Measurements from ENCODE around the gene SLC22A17.
"Not testable (repeated sequence)": the region's sequence is repeated elsewhere in the genome, so short reads cannot be mapped to it uniquely, and the experiment has no call there.

SLC22A17 gene

DNA sequence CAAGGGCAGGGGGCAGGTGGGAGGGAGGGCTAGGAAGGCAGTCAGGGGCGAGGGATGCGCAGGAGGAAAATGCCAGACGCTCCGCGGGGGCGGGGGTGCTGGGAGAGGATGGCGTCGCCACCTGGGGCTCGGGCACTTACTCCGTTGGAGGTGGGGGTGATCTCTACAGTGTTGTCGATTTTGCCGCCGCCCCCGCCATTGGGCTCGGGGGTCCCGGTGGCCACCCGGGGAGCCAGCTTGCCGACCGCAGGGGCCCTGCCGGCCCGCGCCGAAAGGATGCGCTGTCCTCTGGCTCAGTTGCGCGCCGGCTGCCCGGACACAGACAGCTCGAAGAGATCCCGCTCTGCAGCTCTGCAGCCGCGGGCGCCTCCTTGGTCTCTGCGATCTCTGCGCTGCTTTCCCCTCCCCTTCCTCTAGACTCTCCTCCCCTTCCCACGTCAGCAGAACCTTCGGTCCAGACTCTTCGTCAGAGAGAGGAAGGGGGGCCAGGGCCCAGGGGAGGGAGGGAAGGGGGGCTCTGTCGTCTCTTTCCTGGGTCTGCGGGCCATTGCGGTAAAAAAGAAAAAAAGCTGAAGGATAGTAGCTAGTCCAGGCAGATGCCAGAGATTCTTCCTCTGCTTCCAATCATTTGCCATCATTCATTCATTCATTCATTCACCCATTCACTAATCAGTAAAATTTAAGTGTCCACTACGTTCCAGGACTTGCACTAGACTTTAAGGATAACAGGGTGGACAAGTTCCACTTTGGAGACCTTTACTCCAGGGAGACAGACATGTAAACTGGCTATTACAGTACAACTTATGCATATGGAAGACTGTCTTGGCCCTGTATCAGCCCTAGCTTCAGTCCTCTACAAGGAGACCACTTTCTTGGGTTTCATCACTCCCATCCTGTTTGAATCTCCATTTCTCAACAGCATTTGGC, at the start of gene SLC22A17:
TSS of gene SLC22A17 (minus strand) at position 382 of the 927 bp plus-strand sequence.
- DNase-seq (ENCODE audit: insufficient read length, low spot score) (no peak), FAIRE-seq (no peak)

DNA sequence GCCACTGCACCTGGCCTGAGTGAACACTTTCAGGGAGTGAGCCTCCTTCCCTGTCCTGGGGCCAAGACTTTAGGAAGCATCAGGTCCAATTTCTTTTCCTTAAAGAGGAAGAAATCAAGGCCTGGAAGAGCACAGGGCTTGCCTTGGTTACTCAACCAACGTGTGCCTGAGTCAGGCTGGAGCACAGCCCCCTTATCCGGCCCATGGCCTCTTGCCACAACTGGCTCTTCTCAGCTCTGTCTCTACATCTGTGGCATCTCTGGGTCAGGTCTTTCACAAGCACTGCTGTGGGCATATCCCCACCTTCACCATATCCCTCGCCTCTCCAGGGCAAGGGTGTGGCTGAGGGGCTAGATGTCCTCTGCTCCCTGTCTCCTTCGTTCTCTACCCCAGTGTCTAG, 48.6 kb upstream of the SLC22A17 start:
- FAIRE-seq (no peak), DNase-seq (ENCODE audit: insufficient read length, low spot score) (no peak)

DNA sequence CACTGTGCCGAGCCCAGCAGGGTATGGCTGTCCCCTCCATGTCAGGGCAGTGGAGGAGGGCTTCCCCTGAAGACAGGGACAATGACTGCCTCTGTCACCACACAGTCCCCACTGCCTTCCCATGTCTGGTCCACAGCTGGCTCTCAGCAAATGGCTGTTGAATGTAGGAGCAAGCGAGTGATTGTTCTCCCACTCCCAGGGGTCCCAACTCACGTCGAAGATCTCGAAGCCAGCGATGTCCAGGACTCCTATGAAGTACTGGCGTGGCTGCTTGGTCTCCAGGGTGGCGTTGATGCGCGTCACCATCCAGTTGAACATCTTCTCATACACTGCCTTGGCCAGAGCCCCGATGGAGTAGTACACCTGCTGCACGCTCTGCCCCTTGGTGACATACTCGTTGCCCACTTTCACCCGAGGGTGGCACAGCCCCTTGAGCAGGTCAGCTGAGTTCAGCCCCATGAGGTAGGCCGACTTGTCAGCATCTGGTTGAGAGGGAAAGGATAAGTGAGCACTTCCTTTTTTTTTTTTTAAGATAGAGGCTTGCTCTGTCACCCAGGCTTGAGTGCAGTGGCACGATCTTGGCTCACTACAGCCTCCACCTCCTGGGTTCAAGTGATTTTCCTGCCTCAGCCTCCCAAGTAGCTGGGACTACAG, 47.9 kb upstream of the SLC22A17 start:
- not testable (repeated sequence) for DNase-seq (ENCODE audit: insufficient read length, low spot score); FAIRE-seq

DNA sequence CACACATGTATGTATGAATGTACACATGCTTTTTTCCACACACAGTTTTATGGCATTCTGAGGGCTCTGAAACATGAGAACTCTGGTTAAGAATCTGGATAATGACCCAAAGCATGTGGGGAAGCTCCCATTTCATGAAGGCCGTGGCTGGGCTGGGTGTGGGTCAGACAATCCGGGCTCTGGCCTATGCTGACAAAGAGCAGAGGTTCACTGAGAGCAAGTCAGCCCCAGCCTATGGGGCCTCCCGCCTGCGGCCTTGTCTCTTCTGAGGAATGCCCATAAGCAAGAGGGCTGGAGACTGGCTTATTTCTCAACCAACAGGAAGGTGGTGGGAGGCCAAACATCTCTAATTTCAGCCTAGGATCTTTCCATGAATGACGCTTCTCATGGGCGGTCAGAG, 46.9 kb upstream of the SLC22A17 start:
- FAIRE-seq (no peak), DNase-seq (ENCODE audit: insufficient read length, low spot score) (no peak)

DNA sequence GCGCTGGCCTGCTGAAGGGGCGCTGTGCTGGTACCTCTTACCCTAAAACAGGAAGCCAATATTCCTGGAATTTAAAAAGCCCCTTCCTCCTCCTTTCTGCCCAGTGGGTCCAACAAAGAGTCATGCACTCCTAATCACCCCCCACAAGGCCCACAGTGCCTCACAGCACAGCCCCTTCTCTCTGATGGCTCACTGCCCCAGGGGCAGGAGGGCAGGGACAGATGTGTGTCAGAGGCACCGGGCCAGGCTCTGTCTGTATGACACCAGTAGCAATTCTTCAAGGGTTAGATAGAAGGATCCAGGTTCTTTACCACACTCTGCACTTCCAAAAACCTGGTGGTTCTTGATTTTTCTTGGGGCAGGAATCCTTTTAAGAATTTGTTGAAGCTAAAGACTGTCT, 46.4 kb upstream of the SLC22A17 start:
- DNase-seq (ENCODE audit: insufficient read length, low spot score) (no peak), FAIRE-seq (no peak)

DNA sequence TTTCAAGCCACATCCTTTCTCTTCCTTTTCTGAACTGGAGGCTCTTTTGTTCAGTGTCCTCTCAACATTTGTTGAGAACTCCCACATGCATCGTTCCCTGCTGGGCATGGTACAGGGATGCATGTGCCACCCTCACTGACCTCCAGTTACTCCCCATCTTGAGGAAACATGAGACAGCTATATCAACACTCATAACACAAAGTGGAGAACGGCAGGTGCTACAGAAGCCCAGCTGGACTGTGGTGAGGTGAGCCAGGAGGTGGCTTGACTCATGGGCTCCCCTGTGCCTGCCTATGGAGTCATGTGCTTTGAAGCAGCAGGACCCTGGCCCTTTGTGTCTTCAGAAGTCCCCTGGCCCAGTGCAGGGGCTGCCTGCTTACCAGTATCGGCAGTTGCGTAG, 45.7 kb upstream of the SLC22A17 start:
- DNase-seq (ENCODE audit: insufficient read length, low spot score), result no peak
- FAIRE-seq, result no peak

DNA sequence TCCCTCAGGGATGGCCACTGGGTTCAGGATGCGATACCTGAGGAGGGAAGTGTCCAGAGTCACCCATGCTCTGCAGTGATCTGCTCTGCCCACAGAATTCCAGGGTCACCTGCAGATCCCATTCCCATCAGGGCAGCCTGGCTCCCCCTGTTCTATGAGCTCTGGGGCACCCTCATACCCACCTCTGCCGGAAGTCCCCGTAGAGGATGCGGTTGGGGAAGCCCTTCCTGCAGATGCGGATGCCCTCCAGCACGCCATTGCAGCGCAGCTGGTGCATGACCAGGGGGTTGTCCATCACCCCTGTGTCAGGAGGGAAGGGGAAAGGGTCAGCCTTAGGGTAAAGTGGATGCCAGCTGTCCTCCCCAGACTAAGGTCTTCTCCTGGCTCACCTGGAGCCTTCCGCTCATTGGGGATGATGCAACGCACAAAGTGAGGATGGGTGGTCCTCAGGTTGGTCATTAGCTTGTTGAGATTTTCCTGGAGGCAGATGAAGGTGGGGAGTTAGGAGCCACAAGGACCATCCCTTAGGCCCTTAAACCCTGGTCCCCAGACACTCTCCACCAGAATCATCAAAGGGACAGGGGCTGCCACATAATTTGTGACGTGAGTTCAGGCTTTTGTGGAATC, 44.2 kb upstream of the SLC22A17 start:
- DNase-seq (ENCODE audit: insufficient read length, low spot score) (no peak), FAIRE-seq (no peak)

DNA sequence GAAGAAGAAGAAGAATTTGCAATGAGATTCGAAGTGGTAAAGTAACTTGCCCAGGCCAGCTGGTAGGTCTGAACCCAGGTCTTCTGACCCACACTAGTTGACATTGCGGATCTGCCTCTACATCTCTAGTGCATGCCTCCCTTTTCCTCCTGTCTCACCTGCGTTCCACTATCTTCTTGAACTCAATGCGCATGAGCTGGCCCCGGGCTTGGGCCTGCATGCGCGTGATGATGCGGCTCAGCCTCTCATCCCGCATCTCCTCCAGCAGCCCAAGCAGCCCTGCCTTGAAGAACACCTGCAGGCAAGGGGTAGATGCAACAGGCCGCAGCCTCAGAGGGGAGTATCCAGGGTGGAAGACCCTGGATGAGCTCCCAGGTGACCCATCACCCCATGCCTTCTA, 43.4 kb upstream of the SLC22A17 start:
- FAIRE-seq (no peak), DNase-seq (ENCODE audit: insufficient read length, low spot score) (no peak)

DNA sequence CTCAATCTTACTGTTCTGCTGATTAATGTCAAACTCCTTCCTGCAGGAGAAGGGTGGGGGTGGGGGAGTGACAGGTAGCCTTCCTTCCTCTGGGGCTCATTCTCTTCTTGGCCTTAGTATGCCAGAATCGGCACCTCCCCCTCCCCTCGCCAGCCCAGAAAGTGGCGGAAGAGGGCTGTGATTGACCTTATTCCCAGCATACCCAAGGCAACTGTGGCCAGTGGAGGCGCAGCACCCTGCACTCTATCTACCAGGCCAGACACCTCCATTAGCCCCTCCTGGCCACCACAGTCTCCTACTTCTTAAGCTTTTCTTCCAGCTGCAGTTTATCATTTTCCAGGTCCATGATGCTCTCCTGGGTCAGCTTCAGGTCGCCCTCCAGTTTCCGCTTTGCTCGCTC, 39.9 kb upstream of the SLC22A17 start:
- FAIRE-seq (no peak), DNase-seq (ENCODE audit: insufficient read length, low spot score) (no peak)

DNA sequence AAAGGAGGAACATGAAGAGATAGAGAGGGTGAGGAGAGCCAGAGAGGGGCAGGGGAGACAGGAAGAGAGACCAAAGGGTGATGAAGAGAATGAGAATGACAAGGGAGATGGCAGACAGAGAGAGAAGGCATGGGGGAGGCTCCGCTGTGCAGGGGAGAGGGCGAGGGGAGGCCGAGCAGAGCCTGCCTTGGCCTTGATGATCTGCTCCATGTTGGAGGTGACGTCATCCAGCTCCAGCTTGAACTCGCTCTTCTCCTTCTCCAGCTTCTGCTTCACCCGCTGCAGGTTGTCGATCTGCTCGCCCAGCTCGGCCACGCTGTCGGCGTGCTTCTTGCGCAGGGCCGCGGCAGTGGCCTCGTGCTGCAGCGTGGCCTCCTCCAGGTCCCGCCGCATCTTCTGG, 37.2 kb upstream of the SLC22A17 start:
- not testable (repeated sequence) for FAIRE-seq

DNA sequence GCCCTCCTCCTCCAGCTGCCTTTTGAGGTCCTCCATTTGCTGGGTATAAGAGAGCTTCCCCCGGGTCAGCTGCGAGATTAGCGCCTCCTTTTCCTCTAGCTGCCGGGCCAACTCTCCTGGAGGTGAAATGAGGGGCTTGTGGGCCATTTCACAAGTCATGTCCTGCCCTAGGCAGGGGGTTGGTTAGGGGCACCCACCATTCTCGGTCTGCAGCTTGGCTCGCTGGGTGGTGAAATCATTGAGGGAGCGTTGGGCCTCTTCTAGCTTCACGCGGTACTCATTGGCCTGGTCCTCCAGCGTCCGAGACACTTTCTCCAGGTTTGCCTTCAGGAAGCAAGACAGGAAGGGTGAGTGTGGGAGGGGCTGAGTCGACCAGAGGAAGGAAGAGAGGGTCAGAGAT, 36.7 kb upstream of the SLC22A17 start:
- no peak for DNase-seq (ENCODE audit: insufficient read length, low spot score)
- FAIRE-seq, result no peak

More for the DNA sequence above, 37.2 kb upstream of the SLC22A17 start:
- not testable (repeated sequence) for DNase-seq (ENCODE audit: insufficient read length, low spot score)

DNA sequence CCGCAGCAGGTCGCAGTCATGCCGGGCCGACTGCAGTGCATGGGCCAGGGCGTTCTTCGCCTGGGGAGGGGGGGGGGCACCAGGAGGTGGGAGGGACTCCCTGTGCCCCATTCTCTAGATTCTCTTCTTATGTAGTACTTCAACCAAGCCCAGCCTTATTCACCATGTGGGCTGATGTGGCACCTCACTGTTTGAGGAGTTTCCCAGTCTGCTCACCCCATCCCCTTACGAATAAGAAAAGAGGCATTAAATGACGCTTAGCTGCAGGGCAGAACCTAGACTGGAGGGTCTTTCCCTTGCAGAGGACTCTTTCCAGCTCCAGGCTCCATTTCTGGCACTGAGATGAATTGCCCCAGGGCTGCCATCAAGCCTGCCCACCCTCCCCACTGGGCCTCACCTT, 36.3 kb upstream of the SLC22A17 start:
- DNase-seq (ENCODE audit: insufficient read length, low spot score) (no peak), FAIRE-seq (no peak)

DNA sequence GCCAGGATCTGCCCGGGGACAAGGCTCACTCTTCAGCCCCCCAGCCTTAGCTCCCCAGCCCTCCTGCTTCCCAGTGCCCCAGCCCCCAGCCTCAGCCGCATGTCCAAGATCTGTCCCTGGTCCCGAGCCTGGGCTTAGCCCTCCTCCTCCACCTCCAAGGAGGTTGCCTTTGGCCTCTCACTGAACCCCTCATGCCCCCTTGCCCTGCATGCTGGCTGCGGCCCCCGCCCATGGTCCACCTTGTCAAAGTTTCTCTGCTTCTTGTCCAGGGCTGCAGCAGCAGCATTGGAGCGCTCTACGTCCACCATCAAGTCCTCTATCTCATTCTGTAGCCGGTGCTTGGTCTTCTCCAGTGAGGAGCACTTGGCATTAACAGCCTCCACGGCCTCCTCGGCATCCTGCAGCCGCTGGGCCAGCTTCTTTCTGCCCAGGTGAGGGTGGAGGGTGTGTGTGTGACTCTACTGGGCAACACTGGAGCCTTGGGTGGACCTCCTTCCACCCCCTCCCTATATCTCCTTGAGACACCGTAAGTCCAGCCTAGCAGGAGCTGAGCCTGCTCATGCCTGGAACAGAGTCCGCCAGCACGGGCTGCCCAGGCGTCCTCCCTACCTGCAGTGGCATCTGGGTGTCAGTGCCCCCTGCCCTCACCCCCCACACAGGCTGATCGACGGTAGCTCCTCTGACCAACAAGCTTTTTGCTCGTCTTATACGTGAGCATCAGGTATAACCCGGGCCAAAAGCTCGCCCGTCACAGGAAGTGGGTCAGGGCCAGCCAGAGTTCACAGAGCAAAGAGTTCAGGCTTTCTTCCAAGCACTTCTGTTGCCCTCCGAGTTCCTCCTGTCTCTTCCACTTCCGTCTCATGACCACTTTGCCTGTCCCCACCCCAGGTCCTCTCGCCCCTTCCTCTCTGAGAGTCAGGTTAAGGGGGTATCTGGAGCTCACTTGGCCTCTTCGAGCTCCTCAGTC, 35.5 kb upstream of the SLC22A17 start:
- DNase-seq (ENCODE audit: insufficient read length, low spot score), result no peak
- no peak for FAIRE-seq

DNA sequence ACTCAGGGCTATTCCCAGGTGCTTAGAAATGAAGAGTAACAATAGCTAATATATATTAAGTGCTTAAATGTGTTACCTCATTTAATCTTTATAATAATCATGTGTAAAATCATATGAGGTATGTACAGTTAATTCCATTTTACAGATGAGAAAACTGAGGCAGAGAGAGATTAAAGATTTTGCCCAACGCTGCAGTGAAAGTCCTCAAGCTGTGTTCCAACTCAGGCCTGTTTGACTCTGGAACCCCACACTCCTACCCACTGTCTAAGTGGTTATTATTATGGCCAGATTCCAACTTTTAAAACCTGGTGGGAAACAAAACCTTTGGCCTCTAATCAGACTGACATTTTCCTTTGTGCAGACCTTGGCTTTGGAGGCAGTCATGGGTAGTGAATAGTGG, 34.3 kb upstream of the SLC22A17 start:
- no peak for FAIRE-seq

DNA sequence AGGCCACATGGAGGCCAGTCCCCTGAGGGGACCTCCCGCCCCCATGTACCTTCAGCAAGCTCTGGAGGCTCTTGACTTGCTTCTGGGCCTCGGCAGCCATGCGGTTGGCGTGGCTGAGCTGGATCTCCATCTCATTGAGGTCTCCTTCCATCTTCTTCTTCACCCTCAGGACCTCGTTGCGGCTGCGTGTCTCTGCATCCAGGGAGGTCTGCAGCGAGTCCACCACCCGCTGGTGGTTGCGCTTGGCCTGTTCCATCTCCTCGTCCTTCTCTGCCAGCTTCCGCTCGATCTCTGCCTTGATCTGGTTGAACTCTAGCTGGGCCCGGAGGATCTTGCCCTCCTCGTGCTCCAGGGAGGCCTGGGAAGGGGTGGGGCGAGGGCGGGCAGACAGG, 33.6 kb upstream of the SLC22A17 start:
- not testable (repeated sequence) for DNase-seq (ENCODE audit: insufficient read length, low spot score); FAIRE-seq

More for the DNA sequence above, 34.3 kb upstream of the SLC22A17 start:
- DNase-seq (ENCODE audit: insufficient read length, low spot score), result no peak

DNA sequence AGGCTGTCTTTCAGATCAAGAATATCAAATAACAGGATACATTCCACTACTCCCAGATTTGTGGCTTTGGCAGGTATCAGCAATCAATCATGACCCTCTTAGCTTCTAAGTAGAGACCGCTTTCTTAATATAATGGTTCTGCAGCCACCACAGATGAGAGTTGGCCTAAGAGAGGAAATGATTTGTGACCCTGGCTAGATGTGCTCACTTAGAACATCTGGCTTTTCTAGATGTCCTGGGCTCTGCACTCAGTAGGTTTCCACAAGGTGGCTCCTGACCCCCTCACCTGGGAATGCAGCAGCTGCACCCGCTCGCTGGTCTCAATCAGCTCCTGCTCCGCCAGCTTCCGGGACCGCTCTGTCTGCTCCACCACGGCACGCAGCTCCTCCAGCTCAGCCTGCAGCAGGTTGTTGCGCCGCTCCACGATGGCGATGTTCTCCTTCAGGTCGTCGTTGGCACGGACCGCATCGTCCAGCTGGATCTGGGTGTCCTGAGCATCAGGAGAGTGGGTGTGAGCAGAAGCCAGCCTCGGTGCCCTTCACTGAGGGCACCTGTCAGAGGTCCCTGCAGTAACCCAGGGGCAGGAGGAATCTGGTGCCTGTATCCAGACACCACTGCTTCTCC, 33.1 kb upstream of the SLC22A17 start:
- FAIRE-seq (no peak), DNase-seq (ENCODE audit: insufficient read length, low spot score) (no peak)

DNA sequence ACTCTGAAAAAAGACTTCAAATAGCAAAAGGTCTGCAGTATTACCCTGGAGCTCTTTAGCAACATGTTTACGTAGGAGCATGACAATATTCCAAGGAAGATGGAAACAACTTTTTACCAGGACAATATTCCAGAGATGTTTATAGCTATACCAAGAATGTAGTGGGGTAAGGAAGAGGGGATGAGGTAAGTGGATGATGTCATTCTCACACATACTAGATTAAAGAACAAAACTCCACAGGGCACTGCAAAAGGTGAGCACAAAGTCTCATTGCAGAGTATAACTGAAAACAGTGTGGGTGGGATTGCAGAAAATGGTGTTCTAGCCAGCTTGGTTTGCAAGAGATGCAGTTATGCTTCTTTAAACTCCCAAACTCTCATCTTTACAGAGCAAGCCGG, 32.6 kb upstream of the SLC22A17 start:
- no peak for DNase-seq (ENCODE audit: insufficient read length, low spot score)
- FAIRE-seq, result no peak

DNA sequence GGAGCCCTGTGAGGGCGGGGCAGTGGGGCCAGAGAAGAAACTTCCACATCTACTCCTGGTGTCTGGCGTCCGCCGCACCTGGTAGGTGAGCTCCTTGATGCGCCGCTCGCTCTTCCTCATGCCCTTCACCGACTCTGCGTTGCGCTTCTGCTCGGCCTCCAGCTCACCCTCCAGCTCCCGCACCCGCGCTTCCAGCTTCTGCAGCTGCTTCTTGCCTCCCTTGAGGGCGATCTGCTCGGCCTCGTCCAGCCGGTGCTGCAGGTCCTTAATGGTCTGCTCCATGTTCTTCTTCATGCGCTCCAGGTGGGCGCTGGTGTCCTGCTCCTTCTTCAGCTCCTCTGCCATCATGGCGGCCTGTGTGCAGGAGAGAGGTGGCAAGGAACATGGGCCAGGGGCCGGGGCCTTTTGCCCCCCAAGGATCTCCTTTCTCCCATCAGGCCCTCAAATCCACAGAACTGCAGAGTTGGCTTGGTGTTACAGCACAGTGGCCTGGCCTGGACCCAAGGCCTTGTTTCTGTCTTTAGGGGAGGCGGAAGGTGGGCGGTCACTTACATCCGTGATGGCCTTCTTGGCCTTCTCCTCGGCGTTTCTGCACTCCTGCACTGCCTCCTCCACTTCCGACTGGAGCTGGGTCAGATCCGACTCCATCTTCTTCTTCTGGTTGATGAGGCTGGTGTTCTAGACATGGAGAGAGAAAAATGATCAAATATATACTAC, 31.8 kb upstream of the SLC22A17 start:
- DNase-seq (ENCODE audit: insufficient read length, low spot score) (no peak), FAIRE-seq (no peak)

DNA sequence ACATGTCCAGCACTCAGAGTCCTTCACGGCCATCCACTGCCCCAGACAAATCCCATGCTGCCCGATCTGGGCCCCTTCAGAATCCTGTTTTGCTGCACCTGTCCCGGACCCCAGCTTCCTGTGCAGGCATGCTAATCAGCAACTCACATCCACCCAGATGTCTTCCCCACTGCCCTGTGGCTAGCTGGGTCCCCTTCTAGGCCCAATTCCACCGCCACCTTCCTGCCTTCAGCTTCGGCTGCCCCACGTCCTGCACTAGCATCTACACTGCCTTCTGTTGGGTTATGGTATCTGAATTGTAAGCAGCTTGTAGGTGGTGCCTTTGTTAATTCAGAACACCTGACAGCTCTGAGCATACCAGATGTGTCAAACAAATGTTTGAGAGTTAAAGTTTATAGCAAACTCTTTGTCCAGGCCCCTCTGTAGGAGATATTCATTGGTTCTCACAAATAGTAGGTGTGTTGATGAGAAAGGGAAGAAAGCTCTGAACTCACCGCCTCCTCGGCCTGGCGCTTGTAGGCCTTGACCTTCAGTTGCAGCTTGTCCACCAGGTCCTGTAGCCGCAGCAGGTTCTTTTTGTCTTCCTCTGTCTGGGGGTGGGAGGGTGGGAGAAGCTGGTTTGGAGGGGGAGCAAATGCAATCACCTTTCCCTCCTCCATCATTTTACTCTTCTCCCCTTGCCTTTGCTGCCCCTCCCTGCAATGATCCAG, 30.2 kb upstream of the SLC22A17 start:
- FAIRE-seq (no peak), DNase-seq (ENCODE audit: insufficient read length, low spot score) (no peak)
